Measurements from ENCODE around the gene WRAP73. TPM values are rescaled to one million over a fixed set of nuclear protein-coding genes. Genes with fewer than 3 reads are reported as not detected.

The WRAP73 gene
- total and polyA plus RNA-seq, 9 of the 15 experiments (the other 6 are each of a cell fraction or from before 2014, with no cell fraction given), result 4.3 to 51.8 (median 30.1) TPM

DNA sequence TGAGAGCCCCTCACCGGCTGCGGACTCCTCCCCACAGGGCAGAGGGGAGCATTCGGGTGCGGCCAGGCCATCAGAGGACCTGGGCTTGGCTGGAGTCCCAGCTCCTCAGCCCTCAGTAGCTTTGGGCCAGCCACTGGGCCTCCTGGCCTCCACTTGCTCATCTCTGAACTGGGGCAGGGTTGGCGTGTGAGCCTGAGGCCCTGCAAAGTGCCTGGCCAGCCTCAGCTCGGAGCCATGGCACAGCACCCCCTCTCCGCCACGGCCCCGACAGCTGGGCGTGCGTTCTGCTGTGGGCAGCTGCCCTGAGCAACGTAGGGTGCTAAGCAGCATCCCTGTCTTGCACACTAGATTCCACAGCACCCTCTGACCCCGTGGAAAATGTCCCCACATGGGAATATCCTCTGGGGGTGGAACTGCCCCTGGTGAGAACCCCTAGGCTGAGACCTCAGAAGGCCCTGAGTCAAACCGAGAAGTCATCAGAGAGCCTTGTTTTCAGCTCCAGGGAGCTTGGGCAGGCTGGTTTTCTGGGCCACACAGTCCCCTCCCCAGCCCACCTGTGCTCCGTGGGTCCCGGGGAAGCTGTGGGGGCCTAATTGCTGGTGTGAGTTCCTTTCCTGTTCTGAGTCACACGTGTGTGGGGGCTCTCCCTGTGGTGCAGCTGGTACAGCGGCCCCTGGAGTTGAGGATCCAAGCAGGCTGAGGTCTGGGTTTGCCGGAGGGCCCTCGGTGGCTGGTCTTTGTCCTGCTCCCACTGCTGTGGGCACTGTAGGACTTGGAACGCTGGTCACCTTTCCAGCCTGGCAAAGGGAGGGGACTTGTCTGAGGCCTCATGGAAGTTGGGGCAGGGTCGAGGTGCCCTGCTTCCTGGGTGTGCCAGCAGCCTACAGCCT lies 26.9 kb upstream of the WRAP73 start (continued):
- no peak for TF ChIP-seq ZNF253 (CRISPR knock-in tag; conservative IDR thresholded peaks at IDR 0.05)
- TF ChIP-seq SPI1 (IDR thresholded peaks at IDR 0.05; ENCODE audit: borderline replicate concordance, low read depth, low read length), result no peak

DNA sequence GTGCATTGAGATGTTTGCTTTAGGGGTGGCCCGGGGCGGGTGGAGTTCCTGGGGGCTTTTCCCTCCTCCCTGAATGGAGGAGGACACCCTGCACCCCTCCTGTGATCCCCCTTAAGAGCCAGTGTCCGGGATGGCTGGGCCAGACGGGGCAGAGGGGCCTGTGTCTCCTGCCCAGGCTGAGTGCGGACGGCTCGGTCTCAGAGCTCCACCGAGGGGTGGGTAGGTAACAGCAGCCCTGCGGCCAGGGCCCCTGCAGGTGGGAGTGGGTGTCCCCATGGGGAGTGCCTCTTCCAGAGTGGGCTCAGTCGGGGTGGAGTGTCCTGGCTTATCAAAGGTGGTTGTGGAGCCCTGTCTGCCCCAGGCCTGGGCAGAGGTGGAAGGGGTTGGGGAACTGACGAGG lies 25.5 kb upstream of the WRAP73 start:
- ATAC-seq, result no peak
- Histone ChIP-seq H3K9me1 (ENCODE audit: control insufficient read depth, insufficient read depth, low read length) (peaks cover 4% of the 10 kb centered on the region), H3K4me2 (ENCODE audit: insufficient read depth, low read length) (no peak overlapping the region), H3K27ac (ENCODE audit: extremely low read depth, low read depth, low read length) (no peak overlapping the region), H3K36me3 (ENCODE audit: control insufficient read depth, insufficient read depth, low read length) (no peaks in the 10 kb centered on the region), H2AFZ (ENCODE audit: low read depth, low read length) (no peak overlapping the region), H3K9me3 (replicated peaks; ENCODE audit: control insufficient read depth, insufficient read depth, low read depth, low read length) (no peaks in the 10 kb centered on the region), H4K20me1 (replicated peaks; ENCODE audit: control insufficient read depth, insufficient read depth, low read length) (peaks cover 55% of the 10 kb centered on the region), H3K27me3 (ENCODE audit: control insufficient read depth in 2 of 2, insufficient read depth in 2 of 2, low read length in 2 of 2) (peaks cover 40 to 74% of the 10 kb centered on the region in 2 experiments; a peak in 4 of 5 replicates), H3K4me1 (replicated peaks in 1 of 2; ENCODE audit: control insufficient read depth in 2 of 2, insufficient read depth in 2 of 2, low read length in 2 of 2) (peaks cover 3 to 67% of the 10 kb centered on the region in 2 experiments; a peak in 3 of 5 replicates), H3K4me3 (no peak overlapping the region), H3K9ac (ENCODE audit: insufficient read depth in 1 of 2, low read depth in 2 of 2, low read length in 2 of 2) (no peak overlapping the region), H3K79me2 (ENCODE audit: control insufficient read depth, insufficient read depth, low read length) (no peaks in the 10 kb centered on the region)
- DNase-seq (ENCODE audit: extremely low read depth in 1 of 4, low spot score in 3 of 4), result no peak
- in situ Hi-C loops (cut with MboI) (no loop called here), intact Hi-C loops (cut with micrococcal nuclease) (no loop called here)
- no TSS peak for BruUV-seq (replicated peaks)
- ChIA-PET CTCF (ENCODE audit: low intra/inter-chr PET ratio) (no interaction called here), POLR2A (no interaction called here)
- FAIRE-seq, result no peak
- 14% methylated on average over 11 of the region's 11 CpGs for WGBS (ENCODE audit: insufficient coverage, low coverage, missing lambda C conversion rate)
- TF ChIP-seq ZBTB1 (CRISPR knock-in tag; IDR thresholded peaks at IDR 0.05; ENCODE audit: borderline replicate concordance, low read depth), result no peak
- TF ChIP-seq, protein P1, sequence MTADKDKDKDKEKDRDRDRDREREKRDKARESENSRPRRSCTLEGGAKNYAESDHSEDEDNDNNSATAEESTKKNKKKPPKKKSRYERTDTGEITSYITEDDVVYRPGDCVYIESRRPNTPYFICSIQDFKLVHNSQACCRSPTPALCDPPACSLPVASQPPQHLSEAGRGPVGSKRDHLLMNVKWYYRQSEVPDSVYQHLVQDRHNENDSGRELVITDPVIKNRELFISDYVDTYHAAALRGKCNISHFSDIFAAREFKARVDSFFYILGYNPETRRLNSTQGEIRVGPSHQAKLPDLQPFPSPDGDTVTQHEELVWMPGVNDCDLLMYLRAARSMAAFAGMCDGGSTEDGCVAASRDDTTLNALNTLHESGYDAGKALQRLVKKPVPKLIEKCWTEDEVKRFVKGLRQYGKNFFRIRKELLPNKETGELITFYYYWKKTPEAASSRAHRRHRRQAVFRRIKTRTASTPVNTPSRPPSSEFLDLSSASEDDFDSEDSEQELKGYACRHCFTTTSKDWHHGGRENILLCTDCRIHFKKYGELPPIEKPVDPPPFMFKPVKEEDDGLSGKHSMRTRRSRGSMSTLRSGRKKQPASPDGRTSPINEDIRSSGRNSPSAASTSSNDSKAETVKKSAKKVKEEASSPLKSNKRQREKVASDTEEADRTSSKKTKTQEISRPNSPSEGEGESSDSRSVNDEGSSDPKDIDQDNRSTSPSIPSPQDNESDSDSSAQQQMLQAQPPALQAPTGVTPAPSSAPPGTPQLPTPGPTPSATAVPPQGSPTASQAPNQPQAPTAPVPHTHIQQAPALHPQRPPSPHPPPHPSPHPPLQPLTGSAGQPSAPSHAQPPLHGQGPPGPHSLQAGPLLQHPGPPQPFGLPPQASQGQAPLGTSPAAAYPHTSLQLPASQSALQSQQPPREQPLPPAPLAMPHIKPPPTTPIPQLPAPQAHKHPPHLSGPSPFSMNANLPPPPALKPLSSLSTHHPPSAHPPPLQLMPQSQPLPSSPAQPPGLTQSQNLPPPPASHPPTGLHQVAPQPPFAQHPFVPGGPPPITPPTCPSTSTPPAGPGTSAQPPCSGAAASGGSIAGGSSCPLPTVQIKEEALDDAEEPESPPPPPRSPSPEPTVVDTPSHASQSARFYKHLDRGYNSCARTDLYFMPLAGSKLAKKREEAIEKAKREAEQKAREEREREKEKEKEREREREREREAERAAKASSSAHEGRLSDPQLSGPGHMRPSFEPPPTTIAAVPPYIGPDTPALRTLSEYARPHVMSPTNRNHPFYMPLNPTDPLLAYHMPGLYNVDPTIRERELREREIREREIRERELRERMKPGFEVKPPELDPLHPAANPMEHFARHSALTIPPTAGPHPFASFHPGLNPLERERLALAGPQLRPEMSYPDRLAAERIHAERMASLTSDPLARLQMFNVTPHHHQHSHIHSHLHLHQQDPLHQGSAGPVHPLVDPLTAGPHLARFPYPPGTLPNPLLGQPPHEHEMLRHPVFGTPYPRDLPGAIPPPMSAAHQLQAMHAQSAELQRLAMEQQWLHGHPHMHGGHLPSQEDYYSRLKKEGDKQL (CRISPR knock-in tag; IDR thresholded peaks at IDR 0.05; ENCODE audit: borderline replicate concordance), result no peak
- no peak for TF ChIP-seq ZNF785 (CRISPR knock-in tag; IDR thresholded peaks at IDR 0.05)
- TF ChIP-seq, protein P2, sequence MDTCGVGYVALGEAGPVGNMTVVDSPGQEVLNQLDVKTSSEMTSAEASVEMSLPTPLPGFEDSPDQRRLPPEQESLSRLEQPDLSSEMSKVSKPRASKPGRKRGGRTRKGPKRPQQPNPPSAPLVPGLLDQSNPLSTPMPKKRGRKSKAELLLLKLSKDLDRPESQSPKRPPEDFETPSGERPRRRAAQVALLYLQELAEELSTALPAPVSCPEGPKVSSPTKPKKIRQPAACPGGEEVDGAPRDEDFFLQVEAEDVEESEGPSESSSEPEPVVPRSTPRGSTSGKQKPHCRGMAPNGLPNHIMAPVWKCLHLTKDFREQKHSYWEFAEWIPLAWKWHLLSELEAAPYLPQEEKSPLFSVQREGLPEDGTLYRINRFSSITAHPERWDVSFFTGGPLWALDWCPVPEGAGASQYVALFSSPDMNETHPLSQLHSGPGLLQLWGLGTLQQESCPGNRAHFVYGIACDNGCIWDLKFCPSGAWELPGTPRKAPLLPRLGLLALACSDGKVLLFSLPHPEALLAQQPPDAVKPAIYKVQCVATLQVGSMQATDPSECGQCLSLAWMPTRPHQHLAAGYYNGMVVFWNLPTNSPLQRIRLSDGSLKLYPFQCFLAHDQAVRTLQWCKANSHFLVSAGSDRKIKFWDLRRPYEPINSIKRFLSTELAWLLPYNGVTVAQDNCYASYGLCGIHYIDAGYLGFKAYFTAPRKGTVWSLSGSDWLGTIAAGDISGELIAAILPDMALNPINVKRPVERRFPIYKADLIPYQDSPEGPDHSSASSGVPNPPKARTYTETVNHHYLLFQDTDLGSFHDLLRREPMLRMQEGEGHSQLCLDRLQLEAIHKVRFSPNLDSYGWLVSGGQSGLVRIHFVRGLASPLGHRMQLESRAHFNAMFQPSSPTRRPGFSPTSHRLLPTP (IDR thresholded peaks at IDR 0.05; ENCODE audit: borderline replicate concordance, extremely low read depth, insufficient read length), result no peak
- TF ChIP-seq SP2 (IDR thresholded peaks at IDR 0.05; ENCODE audit: extremely low read depth, low read depth, low read length, poor library complexity, severe bottlenecking), result no peak
